ENCODE measurements around the gene EML1. TPM values are rescaled to one million over a fixed set of nuclear protein-coding genes. Genes with fewer than 3 reads are reported as not detected.

EML1 gene
- total and polyA plus RNA-seq, 7 donors: 3.9 to 148 (median 91.5) TPM

DNA sequence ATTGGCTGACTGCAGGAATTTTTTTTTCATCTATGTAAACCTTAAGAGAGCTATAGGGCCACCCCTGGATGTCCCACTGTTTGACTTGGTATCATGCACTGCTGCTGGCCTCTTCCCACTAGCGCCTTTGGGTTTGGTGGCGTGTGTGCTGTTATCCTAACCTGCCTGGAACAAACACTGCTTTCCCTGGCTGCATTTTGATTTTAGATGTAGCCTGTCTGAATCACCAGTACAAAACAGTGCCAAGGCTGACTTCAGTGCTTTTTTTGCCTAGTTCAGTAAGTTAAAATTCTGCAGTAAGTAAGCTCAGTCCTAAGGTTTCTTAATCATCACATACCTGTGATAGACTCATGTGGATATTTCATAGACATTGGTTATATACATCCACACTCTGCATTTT, 99.2 kb downstream of the EML1 start:
- intact Hi-C loops (cut with DNase I): no loop called here
- H3K27ac ChIP-seq: no peak overlapping the region
- peaks cover 3 to 36% (median 5%) of the 10 kb centered on the region in 4 donors for H3K36me3 ChIP-seq
- no peaks in the 10 kb centered on the region for H3K9me3 ChIP-seq
- no peak for DNase-seq
- no peak overlapping the region for H3K4me3 ChIP-seq
- 75 to 93% methylated on average over 2 of the region's 2 CpGs for WGBS, 2 donors
- no peaks in the 10 kb centered on the region for H3K27me3 ChIP-seq
- TF ChIP-seq EP300 (IDR thresholded peaks at IDR 0.05) (no peak), POLR2AphosphoS5 (IDR thresholded peaks at IDR 0.05) (no peak), POLR2A (IDR thresholded peaks at IDR 0.05) (no peak)
- TF ChIP-seq, protein P1, sequence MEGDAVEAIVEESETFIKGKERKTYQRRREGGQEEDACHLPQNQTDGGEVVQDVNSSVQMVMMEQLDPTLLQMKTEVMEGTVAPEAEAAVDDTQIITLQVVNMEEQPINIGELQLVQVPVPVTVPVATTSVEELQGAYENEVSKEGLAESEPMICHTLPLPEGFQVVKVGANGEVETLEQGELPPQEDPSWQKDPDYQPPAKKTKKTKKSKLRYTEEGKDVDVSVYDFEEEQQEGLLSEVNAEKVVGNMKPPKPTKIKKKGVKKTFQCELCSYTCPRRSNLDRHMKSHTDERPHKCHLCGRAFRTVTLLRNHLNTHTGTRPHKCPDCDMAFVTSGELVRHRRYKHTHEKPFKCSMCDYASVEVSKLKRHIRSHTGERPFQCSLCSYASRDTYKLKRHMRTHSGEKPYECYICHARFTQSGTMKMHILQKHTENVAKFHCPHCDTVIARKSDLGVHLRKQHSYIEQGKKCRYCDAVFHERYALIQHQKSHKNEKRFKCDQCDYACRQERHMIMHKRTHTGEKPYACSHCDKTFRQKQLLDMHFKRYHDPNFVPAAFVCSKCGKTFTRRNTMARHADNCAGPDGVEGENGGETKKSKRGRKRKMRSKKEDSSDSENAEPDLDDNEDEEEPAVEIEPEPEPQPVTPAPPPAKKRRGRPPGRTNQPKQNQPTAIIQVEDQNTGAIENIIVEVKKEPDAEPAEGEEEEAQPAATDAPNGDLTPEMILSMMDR (IDR thresholded peaks at IDR 0.05): no peak
- no peaks in the 10 kb centered on the region for H3K4me1 ChIP-seq

DNA sequence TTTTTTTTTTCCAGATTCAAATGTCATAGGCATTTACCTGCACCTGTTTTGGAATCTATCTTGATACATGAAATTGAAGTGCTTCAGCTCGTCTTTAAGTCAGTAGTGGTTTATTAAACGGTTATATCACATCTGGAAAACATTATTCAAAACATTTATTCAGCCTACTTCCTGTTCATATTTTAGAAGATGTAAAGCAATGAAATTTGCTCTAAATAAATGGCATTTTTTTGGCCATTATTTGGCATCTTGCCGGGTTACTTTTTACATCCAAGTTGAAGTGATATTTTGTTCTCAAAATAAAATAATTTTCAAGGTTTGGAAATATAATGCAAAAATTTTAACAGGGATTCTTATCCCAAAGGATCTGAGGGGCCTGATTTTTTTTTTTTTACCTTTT, 103.1 kb downstream of the EML1 start:
- intact Hi-C loops (cut with DNase I): no loop called here
- WGBS, 2 donors: 52 to 70% methylated on average over 3 of the region's 3 CpGs
- Histone ChIP-seq H3K27me3 (no peaks in the 10 kb centered on the region), H3K4me3 (no peak overlapping the region), H3K4me1 (peaks cover 0 to 3% (median 0%) of the 10 kb centered on the region in 4 donors), H3K9me3 (no peaks in the 10 kb centered on the region), H3K27ac (no peak overlapping the region), H3K36me3 (peaks cover 11 to 43% (median 16%) of the 10 kb centered on the region in 4 donors)
- DNase-seq: no peak
- TF ChIP-seq POLR2A (IDR thresholded peaks at IDR 0.05): no peak
- TF ChIP-seq POLR2AphosphoS5 (IDR thresholded peaks at IDR 0.05): no peak
- TF ChIP-seq EP300 (IDR thresholded peaks at IDR 0.05): no peak
- TF ChIP-seq, protein P1 (IDR thresholded peaks at IDR 0.05): no peak

DNA sequence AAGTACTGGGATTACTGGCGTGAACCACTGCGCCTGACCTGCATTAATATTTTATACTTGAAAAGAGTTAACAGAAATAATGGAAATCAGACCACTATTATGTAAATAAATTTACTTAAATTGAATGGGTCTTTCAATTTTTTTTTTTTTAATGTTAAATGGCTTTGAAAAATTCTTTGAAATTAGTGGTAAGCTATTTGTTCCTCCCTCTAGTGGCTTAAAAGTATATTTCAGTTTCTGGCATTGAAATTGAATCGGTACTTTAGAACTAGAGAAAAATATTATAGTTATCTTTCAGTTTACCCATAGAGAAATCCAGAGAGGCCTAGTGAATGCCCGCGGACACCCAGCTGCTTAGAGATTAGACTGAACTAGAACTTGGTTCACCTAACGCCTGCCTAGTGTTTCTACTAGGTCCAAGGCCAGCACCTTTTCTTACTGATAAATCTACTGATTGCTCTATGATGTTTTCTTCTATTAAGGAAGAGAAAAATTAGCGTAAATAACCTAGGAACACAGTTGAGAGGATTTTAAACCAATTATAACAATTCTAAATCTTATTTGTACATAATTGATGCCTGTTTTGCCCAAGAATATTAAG, 106.5 kb downstream of the EML1 start:
- no peak for TF ChIP-seq POLR2AphosphoS5 (IDR thresholded peaks at IDR 0.05)
- TF ChIP-seq, protein P1 (IDR thresholded peaks at IDR 0.05): peak in 3 of 4 experiments; percentile 17 to 50 (median 29)
- H3K27me3 ChIP-seq: no peaks in the 10 kb centered on the region
- H3K27ac ChIP-seq: no peak overlapping the region
- peaks cover 15 to 57% (median 22%) of the 10 kb centered on the region in 4 donors for H3K36me3 ChIP-seq
- 63 to 79% methylated on average over 7 of the region's 7 CpGs for WGBS, 2 donors
- no peak overlapping the region for H3K4me3 ChIP-seq
- no peaks in the 10 kb centered on the region for H3K9me3 ChIP-seq
- intact Hi-C loops (cut with DNase I): no loop called here
- DNase-seq: no peak
- peaks cover 0 to 3% (median 0%) of the 10 kb centered on the region in 4 donors for H3K4me1 ChIP-seq

DNA sequence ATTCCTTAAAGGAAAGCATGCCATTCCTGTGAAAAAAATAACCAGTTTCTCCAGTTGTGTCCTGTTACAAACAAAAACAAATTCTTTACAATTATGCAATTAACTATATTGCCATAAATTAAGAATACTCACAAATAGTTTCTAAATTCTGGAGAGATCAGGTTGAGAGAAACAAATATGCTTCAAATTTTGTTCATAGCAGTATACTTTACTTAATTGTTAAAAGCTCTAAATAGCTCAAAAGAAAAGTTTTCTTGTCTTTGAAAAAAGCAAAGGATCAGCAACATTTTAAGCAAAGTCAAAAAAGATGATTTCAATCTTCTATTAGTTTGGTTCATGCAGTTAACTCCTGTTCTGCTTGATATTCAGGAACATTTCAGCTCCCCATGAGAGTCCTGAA, 109.7 kb downstream of the EML1 start:
- no peak for TF ChIP-seq EP300 (IDR thresholded peaks at IDR 0.05)
- no peak for TF ChIP-seq POLR2A (IDR thresholded peaks at IDR 0.05)
- TF ChIP-seq, protein P1 (IDR thresholded peaks at IDR 0.05): no peak
- TF ChIP-seq POLR2AphosphoS5 (IDR thresholded peaks at IDR 0.05): no peak
- Histone ChIP-seq H3K27me3 (no peaks in the 10 kb centered on the region), H3K36me3 (peaks cover 8 to 78% (median 34%) of the 10 kb centered on the region in 4 donors), H3K27ac (no peak overlapping the region), H3K9me3 (no peaks in the 10 kb centered on the region), H3K4me1 (peaks cover 0 to 3% (median 0%) of the 10 kb centered on the region in 4 donors), H3K4me3 (no peak overlapping the region)
- no peak for DNase-seq
- intact Hi-C loops (cut with DNase I): no loop called here

DNA sequence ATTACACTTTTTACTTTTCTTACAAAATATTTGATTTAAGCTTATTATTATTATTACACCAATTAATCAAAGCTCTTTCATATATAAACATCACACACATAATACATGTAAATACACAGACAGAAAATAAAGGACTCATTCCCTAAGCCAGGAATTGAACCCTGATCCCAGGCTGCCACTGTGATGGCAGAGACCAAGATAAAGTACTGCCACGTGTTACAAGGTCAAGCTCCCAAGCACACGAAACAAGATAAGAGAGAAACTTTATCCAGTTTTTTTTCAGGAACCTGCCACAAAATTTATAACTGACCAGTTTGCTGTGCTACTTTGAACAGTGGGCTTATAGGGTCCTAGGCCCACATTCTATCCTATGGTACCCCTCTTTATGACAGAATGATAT, 111.3 kb downstream of the EML1 start:
- no peak overlapping the region for H3K4me3 ChIP-seq
- no peak for DNase-seq
- intact Hi-C loops (cut with DNase I): no loop called here
- H3K27ac ChIP-seq: no peak overlapping the region
- TF ChIP-seq POLR2A (IDR thresholded peaks at IDR 0.05) (no peak), POLR2AphosphoS5 (IDR thresholded peaks at IDR 0.05) (no peak), EP300 (IDR thresholded peaks at IDR 0.05) (no peak)
- TF ChIP-seq, protein P1 (IDR thresholded peaks at IDR 0.05): no peak
- peaks cover 8 to 87% (median 37%) of the 10 kb centered on the region in 4 donors for H3K36me3 ChIP-seq
- no peaks in the 10 kb centered on the region for H3K27me3 ChIP-seq
- H3K9me3 ChIP-seq: no peaks in the 10 kb centered on the region
- WGBS, 2 donors: 28 to 84% methylated on average over 2 of the region's 2 CpGs
- H3K4me1 ChIP-seq: peaks cover 0 to 3% (median 0%) of the 10 kb centered on the region in 4 donors
